ENCODE results near the gene TRHDE. TPM values are rescaled to one million over a fixed set of nuclear protein-coding genes. Genes with fewer than 3 reads are reported as not detected.

TRHDE gene
- total RNA-seq, 1 experiment from 2014 or later, result 1.9 TPM

GRCh38 chr12:72278894-72279293 is 6.7 kb downstream of the TRHDE start:
- Histone ChIP-seq H3K9me3 (ENCODE audit: control insufficient read depth, insufficient read depth, low read depth, low read length) (no peaks in the 10 kb centered on the region), H3K36me3 (ENCODE audit: control insufficient read depth, insufficient read depth, low read length) (no peaks in the 10 kb centered on the region), H3K27me3 (ENCODE audit: control insufficient read depth, insufficient read depth, low read length) (peaks cover 32% of the 10 kb centered on the region), H3K4me1 (ENCODE audit: control insufficient read depth, insufficient read depth, low read length) (no peaks in the 10 kb centered on the region), H3K4me3 (ENCODE audit: low read depth in 2 of 2, low read length in 2 of 2) (no peak overlapping the region), H3K27ac (ENCODE audit: low read length) (no peak overlapping the region)
- ATAC-seq (no peak), DNase-seq (ENCODE audit: low read depth, low spot score) (no peak)
- in situ Hi-C loops (cut with HindIII; ENCODE audit: low pct_unique_long_range_greater_than_20kb, low sequenced_read_pairs) (no loop called here), intact Hi-C loops (cut with micrococcal nuclease; ENCODE audit: unreplicated experiment) (no loop called here)
- ChIA-PET CTCF (no interaction called here), POLR2A (no interaction called here)
- BruUV-seq (replicated peaks), result no TSS peak
- TF ChIP-seq TCF7L2 (IDR thresholded peaks at IDR 0.05; ENCODE audit: low read depth, low read length) (no peak), SIN3A (IDR thresholded peaks at IDR 0.05; ENCODE audit: borderline replicate concordance, insufficient read depth, low read depth, low read length) (no peak), POLR2AphosphoS5 (IDR thresholded peaks at IDR 0.05; ENCODE audit: low read depth, low read length) (no peak)
- TF ChIP-seq, protein P1, sequence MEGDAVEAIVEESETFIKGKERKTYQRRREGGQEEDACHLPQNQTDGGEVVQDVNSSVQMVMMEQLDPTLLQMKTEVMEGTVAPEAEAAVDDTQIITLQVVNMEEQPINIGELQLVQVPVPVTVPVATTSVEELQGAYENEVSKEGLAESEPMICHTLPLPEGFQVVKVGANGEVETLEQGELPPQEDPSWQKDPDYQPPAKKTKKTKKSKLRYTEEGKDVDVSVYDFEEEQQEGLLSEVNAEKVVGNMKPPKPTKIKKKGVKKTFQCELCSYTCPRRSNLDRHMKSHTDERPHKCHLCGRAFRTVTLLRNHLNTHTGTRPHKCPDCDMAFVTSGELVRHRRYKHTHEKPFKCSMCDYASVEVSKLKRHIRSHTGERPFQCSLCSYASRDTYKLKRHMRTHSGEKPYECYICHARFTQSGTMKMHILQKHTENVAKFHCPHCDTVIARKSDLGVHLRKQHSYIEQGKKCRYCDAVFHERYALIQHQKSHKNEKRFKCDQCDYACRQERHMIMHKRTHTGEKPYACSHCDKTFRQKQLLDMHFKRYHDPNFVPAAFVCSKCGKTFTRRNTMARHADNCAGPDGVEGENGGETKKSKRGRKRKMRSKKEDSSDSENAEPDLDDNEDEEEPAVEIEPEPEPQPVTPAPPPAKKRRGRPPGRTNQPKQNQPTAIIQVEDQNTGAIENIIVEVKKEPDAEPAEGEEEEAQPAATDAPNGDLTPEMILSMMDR (IDR thresholded peaks at IDR 0.05), result no peak
- TF ChIP-seq, protein P2, sequence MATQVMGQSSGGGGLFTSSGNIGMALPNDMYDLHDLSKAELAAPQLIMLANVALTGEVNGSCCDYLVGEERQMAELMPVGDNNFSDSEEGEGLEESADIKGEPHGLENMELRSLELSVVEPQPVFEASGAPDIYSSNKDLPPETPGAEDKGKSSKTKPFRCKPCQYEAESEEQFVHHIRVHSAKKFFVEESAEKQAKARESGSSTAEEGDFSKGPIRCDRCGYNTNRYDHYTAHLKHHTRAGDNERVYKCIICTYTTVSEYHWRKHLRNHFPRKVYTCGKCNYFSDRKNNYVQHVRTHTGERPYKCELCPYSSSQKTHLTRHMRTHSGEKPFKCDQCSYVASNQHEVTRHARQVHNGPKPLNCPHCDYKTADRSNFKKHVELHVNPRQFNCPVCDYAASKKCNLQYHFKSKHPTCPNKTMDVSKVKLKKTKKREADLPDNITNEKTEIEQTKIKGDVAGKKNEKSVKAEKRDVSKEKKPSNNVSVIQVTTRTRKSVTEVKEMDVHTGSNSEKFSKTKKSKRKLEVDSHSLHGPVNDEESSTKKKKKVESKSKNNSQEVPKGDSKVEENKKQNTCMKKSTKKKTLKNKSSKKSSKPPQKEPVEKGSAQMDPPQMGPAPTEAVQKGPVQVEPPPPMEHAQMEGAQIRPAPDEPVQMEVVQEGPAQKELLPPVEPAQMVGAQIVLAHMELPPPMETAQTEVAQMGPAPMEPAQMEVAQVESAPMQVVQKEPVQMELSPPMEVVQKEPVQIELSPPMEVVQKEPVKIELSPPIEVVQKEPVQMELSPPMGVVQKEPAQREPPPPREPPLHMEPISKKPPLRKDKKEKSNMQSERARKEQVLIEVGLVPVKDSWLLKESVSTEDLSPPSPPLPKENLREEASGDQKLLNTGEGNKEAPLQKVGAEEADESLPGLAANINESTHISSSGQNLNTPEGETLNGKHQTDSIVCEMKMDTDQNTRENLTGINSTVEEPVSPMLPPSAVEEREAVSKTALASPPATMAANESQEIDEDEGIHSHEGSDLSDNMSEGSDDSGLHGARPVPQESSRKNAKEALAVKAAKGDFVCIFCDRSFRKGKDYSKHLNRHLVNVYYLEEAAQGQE (IDR thresholded peaks at IDR 0.05; ENCODE audit: insufficient read depth in 1 of 2, low read depth in 2 of 2, low read length in 1 of 2), result no peak

DNA sequence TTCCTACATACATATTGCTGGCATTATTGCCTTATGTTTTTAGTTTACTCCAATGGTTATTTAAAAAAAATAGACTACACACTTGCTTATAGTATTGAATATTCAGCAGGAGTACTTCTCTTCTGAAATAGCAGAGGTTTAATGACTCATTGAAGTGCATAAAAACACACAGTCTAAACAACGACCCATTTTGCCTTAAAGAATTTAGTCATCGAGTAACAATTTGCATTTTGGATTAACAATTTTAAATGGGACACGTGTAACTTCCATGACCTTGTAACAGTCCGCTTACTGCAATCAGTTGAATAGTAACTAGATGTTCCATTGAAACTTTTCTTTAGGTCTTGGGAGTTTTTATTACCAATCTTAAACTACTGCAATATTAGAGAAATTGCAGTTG is 9.0 kb downstream of the TRHDE start:
- in situ Hi-C loops (cut with HindIII; ENCODE audit: low pct_unique_long_range_greater_than_20kb, low sequenced_read_pairs) (no loop called here), intact Hi-C loops (cut with micrococcal nuclease; ENCODE audit: unreplicated experiment) (loop anchor here (5.0 kb wide), 1 partner anchor 264 kb away; no protein-coding TSS in a partner anchor)

More for the DNA sequence above, 9.0 kb downstream of the TRHDE start:
- TF ChIP-seq, protein P1 (IDR thresholded peaks at IDR 0.05), result no peak
- TF ChIP-seq, protein P2 (IDR thresholded peaks at IDR 0.05; ENCODE audit: insufficient read depth in 1 of 2, low read depth in 2 of 2, low read length in 1 of 2), result no peak
- no peak for TF ChIP-seq SIN3A (IDR thresholded peaks at IDR 0.05; ENCODE audit: borderline replicate concordance, insufficient read depth, low read depth, low read length)
- no peak for TF ChIP-seq POLR2AphosphoS5 (IDR thresholded peaks at IDR 0.05; ENCODE audit: low read depth, low read length)
- TF ChIP-seq TCF7L2 (IDR thresholded peaks at IDR 0.05; ENCODE audit: low read depth, low read length), result no peak
- H3K36me3 ChIP-seq (ENCODE audit: control insufficient read depth, insufficient read depth, low read length), result no peaks in the 10 kb centered on the region
- no TSS peak for BruUV-seq (replicated peaks)
- no peak overlapping the region for H3K4me3 ChIP-seq (ENCODE audit: low read depth in 2 of 2, low read length in 2 of 2)
- ChIA-PET POLR2A (no interaction called here), CTCF (no interaction called here)
- DNase-seq (ENCODE audit: low read depth, low spot score) (no peak), ATAC-seq (no peak)
- no peaks in the 10 kb centered on the region for H3K9me3 ChIP-seq (ENCODE audit: control insufficient read depth, insufficient read depth, low read depth, low read length)
- peaks cover 15% of the 10 kb centered on the region for H3K27me3 ChIP-seq (ENCODE audit: control insufficient read depth, insufficient read depth, low read length)
- no peaks in the 10 kb centered on the region for H3K4me1 ChIP-seq (ENCODE audit: control insufficient read depth, insufficient read depth, low read length)
- no peak overlapping the region for H3K27ac ChIP-seq (ENCODE audit: low read length)

Measured in Panc1 (cell line).